Left renal pelvis (tissue), 4 donors: ENCODE results near the gene NUP54. TPM values are rescaled to one million over a fixed set of nuclear protein-coding genes. Genes with fewer than 3 reads are reported as not detected.
A peak's percentile ranks its signal among the peaks of the same experiment; 100 is the strongest.

Source experiments
- DNase-seq, 4 donors: peaks; one replicate each; pipeline ENCODE4 v3.0.0-alpha.2; 2013; ENCODE audit warnings: low read depth in 4 of 4, low spot score in 3 of 4
- polyA plus RNA-seq, 4 donors: library from polyadenylated mRNA; unstranded; fragments of 120-200 nt; gene quantifications; one replicate each; pipeline ENCODE4 v1.2.1, GENCODE V29; 2013; ENCODE audit not compliant: insufficient read length in 4 of 4

NUP54 gene
- 10 to 100 TPM; 71.4 to 82.7 (median 78.2) TPM for polyA plus RNA-seq

DNA sequence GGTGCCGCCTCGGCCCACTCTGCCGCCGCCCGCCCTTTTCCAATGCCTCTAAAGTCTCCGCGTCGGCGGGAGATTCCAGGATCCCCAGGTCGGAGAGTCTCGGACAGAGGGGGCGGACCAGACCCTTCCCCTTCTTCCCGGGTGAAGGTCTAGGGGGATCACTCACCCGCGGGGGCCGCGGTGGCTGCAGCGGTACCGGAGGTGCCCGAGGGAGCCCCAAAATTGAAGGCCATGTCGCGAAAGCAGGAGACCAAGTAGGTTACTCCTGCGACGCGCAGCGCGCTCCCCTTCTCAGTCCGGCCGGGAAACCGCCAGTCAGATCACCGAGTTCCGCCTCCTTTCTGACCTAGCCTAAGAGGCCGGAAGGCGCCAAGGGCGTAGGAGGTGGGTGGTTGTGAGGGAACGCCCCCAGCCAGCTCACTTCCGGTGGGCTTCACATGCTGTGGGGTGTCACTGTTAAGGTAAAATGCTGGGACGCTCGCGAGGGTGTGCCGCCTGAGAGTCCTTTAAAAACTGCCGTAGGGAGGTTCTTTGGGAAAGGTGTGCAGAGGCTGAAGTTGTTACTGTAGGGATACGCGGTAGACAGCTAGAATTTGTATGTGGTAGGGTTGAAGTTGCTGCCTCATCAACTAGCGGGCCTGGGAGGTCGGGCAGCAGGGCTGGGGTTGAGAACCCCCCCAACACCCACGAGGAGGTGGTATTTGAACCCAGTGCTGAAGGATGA is at the start of gene NUP54:
NUP54 (minus strand) TSS at position 256 of the 724 bp plus-strand sequence; CDS start at position 233, 23 bp downstream.
- peak; percentile 90 to 95 (median 92) for DNase-seq

DNA sequence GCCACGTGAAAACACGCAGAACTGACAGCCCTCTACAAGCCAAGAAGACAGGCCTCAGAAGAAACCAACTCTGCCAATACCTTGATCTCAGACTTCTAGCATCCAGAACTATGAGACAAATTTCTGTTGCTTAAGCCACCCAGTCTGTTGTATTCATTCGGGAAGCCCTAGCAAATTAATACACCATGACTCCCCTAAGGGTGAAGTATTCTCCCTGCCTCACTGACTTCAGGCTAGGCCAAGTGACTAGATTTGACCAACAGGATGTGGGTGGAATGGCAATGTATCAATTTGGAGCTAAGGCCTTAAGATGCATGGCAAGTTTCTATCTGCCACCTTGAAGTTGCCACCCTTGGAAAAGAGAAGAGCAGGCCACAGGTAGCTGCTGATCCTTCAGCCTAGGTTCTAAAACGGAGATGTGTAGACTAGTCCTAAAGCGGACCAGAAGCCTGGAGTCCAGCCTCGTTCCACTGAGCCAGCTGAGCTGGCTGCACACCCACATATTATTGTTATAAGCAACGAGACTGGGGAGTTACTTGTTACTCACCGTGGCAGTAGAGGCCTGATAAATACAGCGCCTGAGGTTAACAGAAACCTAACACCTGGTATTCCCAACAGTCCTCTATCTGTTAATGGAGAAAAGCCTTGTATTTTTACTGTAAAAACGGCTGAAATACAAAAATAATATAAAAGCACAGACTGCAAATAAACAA is 49.0 kb upstream of the NUP54 start:
- DNase-seq: no peak

- no peak for DNase-seq
Observed at GRCh38 chr4:76196376-76196775, 48.2 kb upstream of the NUP54 start.

GRCh38 chr4:76195326-76195725 is 47.1 kb upstream of the NUP54 start:
- no peak for DNase-seq

GRCh38 chr4:76194325-76194724 is 46.1 kb upstream of the NUP54 start:
- DNase-seq: no peak

GRCh38 chr4:76192236-76192635 is 44.0 kb upstream of the NUP54 start:
- DNase-seq: no peak

DNA sequence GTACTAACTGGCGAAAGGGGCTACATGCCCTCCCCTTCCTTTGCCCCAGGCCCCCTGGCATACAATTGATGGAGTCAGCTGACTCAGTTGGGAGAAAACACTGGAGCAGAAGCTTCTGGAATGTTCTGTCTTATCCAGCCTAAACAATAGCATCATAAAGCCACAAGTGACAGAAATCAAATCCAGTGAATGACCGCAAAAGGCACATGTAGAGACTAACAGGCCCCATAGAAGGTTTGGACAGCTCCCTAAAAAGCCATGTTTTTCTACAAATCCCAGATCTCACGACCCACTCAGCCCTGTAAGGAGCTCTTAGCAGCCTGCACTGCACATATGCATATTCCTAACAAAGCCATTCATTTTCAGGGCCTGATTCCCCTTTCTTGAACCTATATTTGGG is 40.4 kb upstream of the NUP54 start:
- DNase-seq: no peak

DNA sequence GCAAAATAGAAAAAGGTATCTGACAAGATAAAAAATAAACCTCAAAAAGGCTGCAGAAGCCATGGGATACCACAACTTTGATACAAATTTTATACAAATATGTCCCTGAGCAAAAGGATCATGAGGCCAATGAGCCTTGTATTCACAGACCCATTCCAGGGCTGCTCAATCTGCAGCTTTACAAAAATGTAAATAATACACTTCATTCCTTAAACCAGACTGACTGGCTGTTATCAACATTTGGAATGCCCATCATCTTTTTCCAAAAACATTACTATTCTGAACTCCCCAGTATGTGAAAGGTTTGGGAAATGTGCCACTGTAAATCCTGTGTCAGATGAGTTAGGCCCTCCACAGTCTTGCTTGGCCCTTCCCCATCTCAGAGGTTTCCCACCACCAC is 40.0 kb upstream of the NUP54 start:
- no peak for DNase-seq

DNA sequence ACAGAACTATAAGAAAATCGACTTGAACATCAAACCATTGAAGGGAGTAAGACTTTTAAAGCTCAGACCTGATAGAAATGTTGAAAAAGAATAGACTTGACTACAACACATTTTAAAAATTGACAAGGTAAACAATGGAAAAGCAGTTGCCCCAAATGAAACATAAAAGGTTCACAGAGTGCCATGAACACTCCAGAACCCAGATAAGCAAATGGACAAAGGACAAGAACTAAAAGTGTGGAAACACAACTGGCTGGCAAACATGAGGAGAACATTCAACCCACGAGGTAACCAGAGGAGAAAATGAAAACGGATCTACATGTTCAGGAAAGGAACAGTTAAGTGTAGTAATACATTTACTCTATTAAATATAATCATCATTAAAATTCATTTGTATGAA is 39.0 kb upstream of the NUP54 start:
- DNase-seq: no peak

DNA sequence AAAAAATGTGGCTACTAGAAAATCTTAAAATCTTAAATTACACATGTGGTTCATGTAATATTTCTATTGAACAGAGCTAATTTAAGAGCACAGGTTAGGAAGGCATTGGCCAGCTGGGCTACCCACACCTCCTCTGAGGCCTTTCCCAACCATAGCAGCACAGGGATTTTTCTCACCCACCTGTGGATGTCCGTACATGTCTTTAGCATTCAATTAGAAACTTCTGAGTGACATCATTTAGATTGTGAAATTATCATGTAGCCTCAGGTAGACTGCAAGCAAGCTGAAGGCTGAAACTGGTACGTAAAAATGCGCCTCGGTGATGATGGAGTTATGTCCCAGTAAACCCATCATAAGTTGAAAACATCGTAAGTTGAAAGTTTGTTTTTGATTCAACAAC is 34.3 kb upstream of the NUP54 start:
- DNase-seq: no peak

GRCh38 chr4:76179398-76180318 is 31.5 kb upstream of the NUP54 start:
- peak in 3 of 4 donors; percentile 56 to 66 (median 56) for DNase-seq

- no peak for DNase-seq
Observed at GRCh38 chr4:76178296-76178695, 30.1 kb upstream of the NUP54 start.

- no peak for DNase-seq
Observed at GRCh38 chr4:76177709-76178108, 29.5 kb upstream of the NUP54 start.

DNA sequence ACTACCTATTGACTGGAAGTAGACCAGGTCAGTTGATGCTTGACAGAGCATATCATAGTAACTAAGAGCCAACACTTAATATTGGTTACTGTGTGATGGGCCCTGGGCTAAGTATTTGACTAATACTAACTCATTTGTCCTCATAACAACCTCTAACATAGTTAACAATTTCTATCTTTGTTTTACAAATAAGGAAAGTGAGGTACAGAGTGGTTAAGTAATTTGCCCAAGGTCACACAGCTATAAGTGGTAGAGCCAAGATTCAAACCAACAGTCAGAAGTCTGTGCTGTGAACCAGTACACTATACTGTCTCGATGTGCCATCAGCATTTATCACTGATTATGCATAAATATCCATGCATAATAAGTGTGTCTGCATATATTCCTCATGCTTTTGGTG is 27.1 kb upstream of the NUP54 start:
- no peak for DNase-seq

- no peak for DNase-seq
Observed at GRCh38 chr4:76174216-76174615, 26.0 kb upstream of the NUP54 start.

- no peak for DNase-seq
Observed at GRCh38 chr4:76168688-76169087, 20.5 kb upstream of the NUP54 start.

DNA sequence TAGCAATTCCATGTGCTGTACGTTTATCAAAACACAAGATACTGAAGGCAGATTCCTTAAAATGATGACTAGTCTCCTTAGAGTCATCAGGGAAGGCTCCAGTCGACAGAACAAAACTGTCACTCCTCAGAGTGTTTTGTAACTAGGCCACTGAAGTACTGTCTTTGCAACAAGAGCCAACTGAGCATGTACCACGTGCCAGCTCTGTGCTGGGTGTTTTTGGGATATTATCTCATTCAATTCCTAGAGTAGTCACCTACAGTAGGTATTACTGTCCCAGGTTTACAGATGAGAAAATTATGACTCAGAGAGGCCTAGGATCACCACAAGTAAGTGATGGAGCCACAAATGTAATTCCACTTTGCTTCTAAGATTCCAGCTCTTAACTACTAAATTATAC is 18.3 kb upstream of the NUP54 start:
- no peak for DNase-seq

DNA sequence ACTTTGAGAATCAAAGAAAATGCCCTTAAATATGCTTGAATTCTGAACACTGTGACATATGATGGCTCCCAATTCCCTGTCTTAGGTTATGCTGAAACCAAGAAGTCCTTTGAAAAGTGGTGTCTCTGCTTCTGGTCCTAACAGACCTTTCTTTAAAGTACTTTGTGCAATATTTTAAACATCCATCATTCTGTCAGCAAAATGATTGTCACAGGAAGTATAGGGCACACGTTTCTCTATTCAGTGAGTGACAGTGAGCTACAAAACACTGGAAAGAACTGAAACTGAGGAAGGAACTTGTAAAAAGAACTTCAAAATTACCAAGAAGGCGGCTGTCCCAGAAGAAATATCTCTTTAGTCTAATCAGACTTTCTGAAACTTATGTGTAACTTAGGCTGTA is 12.2 kb upstream of the NUP54 start:
- no peak for DNase-seq

DNA sequence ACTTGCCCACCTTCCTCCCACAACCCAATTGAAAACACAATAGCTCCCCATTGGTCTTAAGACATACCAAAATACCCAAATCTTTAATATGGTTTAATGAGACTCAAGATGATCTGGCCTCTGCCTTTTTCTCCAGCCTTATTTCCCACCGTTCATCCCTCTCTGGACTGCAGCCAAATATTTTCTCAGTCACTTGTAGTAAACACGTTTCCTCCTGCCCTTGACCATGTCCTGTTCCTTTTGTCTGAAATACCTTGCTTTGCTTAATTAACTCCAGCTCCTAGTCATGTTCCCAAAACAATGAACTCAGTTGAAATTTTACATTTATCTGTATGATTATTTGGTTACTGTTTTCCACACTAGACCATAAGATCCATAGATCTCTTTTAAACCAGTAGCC is 8.4 kb upstream of the NUP54 start:
- DNase-seq: no peak

DNA sequence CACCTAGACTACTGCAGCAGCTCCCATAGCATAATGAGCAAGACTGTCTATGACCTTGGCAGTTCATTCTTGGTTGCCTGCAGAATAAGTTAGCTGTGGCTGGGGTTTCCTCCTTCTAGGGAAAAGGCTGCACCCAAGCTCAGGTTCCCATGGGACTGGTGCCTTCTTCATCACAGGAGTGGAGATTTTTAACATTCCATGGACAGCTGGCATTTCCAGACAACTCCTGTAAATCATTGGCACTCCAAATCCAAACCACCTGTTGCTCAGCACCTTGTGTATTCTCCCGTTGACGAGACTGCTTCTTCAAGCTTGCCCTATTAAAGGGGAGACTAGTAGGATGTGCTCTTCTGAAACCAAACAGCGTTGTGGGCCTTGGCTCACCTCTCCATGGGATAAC is 7.8 kb upstream of the NUP54 start:
- DNase-seq: no peak

DNA sequence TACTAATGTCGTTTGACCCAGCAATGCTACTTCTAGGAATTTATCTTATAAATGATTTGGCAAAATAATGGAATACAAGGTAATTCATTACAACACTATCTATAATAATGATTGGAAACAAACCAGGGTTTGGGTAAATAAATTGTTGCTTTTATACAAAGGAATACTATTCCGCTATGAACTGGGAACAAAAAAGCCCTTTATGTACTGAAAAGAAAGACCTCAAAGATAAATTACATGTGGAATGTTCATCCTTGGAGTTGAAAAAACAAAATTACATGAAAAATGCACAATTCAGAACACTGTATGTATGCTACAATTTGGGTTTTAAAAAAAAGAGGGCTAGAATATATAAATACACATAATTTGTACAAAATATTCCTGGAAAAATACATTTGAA is 5.2 kb upstream of the NUP54 start:
- DNase-seq: no peak
